GM13976 (cell line): ENCODE results near the gene CTDSPL2.
"Not testable (repeated sequence)": the region's sequence is repeated elsewhere in the genome, so short reads cannot be mapped to it uniquely, and the experiment has no call there.

Experiments used
- DNase-seq: peaks from one replicate; pipeline ENCODE4 v3.0.0; 2012; ENCODE audit warnings: low spot score
- in situ Hi-C: fragments of 300-500 bp; cut with MboI; formaldehyde crosslinking; loops from one replicate; pipeline ENCODE4 v1.12.0; 2022; ENCODE audit warnings: low sequenced_read_pairs, mixed read lengths, inconsistent platforms; ENCODE audit not compliant: unreplicated experiment
- TF ChIP-seq, protein P1 (sequence below): IDR thresholded peaks from 2 replicates; pipeline ENCODE4 v1.5.1; 2012; ENCODE audit warnings: borderline replicate concordance, mild to moderate bottlenecking; ENCODE audit not compliant: insufficient read depth; ENCODE audit errors: extremely low read depth, missing control alignments, control extremely low read depth

CTDSPL2 gene

DNA sequence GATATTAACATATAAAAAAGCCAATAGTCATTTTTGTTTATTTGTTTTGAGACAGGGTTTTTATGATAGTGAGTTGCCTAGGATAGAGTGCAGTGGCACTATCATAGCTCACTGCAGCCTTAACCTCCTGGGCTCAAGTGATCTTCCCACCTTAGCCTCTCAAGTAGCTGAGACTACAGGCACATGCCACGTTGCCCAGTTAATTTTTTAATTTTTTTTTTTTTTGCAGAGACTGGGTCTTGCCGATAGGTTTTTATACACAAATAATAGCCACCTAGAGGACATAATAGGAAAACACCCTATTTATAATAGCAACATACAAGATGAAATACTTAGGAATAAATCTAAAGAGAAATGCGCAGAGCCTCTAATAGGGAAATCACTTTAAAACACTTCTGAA lies 122.8 kb downstream of the CTDSPL2 start:
- TF ChIP-seq, protein P1, sequence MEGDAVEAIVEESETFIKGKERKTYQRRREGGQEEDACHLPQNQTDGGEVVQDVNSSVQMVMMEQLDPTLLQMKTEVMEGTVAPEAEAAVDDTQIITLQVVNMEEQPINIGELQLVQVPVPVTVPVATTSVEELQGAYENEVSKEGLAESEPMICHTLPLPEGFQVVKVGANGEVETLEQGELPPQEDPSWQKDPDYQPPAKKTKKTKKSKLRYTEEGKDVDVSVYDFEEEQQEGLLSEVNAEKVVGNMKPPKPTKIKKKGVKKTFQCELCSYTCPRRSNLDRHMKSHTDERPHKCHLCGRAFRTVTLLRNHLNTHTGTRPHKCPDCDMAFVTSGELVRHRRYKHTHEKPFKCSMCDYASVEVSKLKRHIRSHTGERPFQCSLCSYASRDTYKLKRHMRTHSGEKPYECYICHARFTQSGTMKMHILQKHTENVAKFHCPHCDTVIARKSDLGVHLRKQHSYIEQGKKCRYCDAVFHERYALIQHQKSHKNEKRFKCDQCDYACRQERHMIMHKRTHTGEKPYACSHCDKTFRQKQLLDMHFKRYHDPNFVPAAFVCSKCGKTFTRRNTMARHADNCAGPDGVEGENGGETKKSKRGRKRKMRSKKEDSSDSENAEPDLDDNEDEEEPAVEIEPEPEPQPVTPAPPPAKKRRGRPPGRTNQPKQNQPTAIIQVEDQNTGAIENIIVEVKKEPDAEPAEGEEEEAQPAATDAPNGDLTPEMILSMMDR: no peak
- in situ Hi-C loops: no loop called here
- DNase-seq: no peak

DNA sequence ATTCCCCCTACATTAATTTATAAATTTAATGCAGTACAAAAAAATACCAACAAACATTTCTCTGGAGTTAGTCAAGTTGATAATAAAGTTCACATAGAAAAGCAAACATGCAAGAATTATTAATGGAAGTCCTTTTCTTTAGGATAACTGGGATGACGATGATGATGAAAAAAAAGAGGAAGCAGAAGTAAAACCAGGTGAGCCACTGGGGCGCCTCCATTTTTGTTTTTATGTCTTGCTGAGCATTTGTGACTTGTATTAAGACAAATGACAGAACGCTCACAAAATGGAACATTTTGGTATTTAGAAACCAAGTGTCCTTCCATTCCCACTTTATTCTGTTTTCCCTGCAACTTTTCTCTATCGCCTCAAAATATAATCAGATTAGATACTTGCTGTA lies 123.3 kb downstream of the CTDSPL2 start:
- in situ Hi-C loops: no loop called here
- DNase-seq: no peak
- TF ChIP-seq, protein P1: no peak

DNA sequence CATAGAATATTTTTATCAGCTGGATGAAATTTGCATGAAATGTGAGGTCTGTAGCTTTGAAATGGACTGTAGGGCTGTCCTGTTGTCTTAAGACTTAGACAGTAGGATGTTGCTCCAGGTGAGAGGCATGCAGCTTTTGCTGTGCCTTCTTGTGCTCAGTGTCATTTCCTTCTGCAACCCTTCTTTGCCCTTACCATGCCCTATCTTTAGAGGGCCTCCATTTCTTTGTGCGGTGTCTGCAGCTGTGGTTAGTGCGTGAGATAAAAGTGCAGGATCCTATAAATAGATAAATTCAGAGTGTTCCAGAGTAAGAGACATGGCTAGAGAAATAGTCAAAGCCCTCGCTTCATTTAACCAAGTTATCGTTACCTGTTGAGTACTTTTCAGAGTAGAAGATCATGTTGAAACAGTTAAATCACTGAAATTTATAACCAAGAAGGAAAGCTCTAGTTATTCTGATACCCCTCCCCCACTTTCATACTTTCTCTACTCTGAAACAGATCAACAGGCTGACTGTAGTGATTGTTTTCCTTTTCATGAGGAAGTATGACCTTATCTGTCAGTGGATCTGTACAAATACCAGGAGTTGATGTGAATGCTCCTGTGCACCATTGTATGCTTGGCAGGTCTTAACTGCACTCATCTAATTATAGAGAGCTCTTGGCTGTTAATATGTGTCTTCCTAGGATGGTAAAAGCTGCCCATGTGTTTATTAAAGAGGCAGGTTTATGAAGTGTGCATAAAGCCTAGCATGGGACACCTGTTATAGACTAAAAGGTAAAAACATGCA lies 127.7 kb downstream of the CTDSPL2 start:
- TF ChIP-seq, protein P1: no peak
- DNase-seq: no peak
- in situ Hi-C loops: no loop called here

DNA sequence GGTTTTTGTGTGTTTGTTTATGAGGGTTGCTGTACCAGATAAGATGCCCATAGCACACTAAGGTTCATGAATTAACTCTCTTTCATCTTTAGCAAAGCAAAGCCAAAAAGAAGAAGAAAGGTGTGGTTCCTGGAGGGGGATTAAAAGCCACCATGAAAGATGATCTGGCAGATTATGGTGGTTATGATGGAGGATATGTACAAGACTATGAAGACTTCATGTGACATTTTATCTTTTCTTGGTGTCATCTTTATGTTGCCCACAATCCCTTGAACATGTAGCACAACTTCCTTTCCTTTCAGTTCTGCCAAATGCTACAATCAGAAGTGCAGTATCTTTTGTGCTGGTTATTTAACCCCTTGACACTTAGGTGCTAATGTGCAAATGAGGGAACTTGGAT lies 133.5 kb downstream of the CTDSPL2 start:
- DNase-seq, in situ Hi-C loops: not testable (repeated sequence)

DNA sequence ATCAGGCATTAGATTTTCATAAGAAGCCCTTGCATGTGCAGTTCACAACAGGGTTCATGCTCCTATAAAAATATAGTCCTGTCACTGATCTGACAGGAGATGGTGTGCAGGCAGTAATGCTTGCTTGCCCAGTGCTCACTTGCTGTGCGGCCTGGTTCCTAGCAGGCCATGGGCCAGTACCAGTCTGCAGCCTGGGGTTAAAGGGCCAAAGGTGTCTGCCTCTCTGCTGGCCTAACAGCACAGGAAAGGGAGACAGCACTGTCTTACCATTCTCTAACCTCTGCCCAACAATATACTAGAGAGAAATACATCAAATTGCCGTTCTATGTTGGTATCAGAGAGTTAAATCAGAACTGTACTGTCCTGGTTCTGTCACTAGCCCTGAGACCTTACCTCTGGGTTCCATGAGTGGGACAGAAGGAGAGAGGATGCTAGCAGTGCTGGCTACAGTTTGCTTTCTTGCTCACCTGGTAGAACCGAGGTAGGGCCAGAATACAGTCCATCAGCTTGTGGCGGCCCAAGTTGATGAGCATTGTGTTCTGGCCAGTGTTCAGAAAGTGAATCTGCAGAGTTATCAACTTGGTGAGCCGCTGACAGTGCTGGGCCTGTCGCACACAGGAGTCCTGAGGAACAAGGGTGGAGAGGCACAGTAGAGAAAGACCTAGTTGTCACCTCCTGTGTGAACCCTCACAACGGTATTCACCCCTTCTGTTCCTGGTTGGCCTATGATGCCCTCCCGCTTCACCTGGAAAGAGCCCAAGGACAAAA lies 138.1 kb downstream of the CTDSPL2 start:
- no peak for DNase-seq
- TF ChIP-seq, protein P1: no peak
- in situ Hi-C loops: no loop called here

DNA sequence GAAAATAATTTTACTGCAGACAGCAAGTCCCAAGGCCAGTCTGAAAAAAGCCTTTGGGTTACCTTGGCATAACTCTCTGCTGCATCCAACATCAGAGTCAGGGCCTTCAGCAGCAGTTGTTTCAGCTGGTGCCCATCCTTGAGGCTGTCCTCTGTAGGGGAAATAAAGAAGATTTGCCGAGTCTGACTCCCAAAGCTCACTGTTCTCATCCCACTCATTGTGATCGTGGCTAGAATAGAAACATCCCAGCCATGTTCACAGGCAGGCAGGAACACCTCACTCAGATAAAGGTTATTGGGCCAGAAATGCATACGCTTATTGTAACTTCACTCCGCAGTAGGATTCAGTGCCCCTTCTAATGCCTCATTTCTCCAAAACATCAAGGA lies 138.7 kb downstream of the CTDSPL2 start:
- in situ Hi-C loops: no loop called here
- DNase-seq: no peak
- TF ChIP-seq, protein P1: no peak

DNA sequence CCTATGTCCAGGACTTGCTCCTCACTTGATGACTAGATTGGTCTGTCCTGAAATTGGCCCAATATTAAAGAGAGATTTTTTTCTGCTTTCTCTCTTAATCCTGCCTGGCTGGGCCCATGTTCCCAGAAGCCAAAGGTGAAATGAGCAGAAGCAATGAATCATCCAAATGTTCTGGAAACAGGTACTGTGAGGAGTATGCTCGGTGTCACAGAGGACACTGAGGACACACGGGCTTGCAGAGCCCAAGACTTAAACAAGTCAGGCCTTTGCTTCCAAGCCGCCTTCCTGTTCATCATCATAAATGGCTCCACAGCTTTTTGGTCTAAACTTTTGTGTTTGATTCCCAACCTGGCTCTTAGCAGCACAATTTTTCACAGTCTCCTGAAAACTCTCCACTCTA lies 140.9 kb downstream of the CTDSPL2 start:
- in situ Hi-C loops: no loop called here
- no peak for DNase-seq
- TF ChIP-seq, protein P1: no peak
